ENCODE measurements around the gene RERG.

- TF ChIP-seq RAD21 (IDR thresholded peaks at IDR 0.05) (no peak), HNF4G (IDR thresholded peaks at IDR 0.05) (no peak), CTCF (IDR thresholded peaks at IDR 0.05; ENCODE audit: low read depth, low read length, missing input control) (no peak), TAF1 (conservative IDR thresholded peaks at IDR 0.05) (no peak), SP1 (IDR thresholded peaks at IDR 0.05) (no peak), JUND (IDR thresholded peaks at IDR 0.05) (no peak), MAX (IDR thresholded peaks at IDR 0.05) (no peak), YY1 (IDR thresholded peaks at IDR 0.05) (no peak), REST (IDR thresholded peaks at IDR 0.05) (no peak)
These were observed 24.3 kb downstream of the RERG start for GRCh38 chr12:15196678-15197505.
